HG02943 (cell line): Measurements from ENCODE around the gene PPFIA1.
A peak's percentile ranks its signal among the peaks of the same experiment; 100 is the strongest.
"Not testable (repeated sequence)": the region's sequence is repeated elsewhere in the genome, so short reads cannot be mapped to it uniquely, and the experiment has no call there.

ENCODE experiments used
- ATAC-seq: cut with Tn5 transposase; IDR thresholded peaks from one replicate; pipeline ENCODE4 v1.9.1; 2021; ENCODE audit warnings: mild to moderate bottlenecking, low read depth, moderate library complexity; ENCODE audit not compliant: unreplicated experiment

PPFIA1 gene

DNA sequence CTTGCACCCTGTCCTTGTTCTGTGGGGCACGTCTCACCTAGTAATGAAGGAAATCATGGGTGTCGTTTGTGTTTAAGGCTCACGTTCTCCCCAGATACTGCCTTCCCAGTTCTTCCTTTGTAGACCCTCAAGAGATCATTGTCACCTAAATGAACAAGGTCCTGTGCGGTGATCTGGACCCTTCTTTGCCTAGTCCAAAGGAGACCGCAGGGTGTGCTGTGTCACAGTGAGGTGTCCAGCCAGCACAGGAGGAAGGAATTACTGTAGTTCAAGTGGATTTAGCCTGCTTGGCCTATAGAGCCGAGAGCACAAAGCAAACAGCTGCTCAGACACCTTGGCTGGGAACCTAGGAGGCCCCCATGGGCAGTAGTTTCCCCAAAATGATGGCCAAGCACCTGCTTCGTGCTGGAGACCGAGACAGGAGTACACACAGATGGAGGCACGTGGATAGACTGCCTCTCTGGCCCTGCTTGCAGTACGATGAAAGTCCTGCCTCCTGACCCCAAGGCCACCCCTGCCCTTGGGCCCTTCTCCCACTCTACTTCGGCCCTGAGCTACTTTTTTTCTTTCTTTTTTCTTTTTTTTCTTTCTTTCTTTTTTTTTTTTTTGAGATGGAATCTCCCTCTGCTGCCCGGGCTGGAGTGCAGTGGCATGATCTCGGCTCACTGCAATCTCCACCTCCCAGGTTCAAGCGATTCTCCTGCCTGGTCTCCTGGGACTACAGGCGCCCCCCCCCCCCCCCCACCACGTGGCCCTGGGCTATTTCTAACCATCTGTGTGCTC, 19.4 kb upstream of the PPFIA1 start:
- no peak for ATAC-seq

DNA sequence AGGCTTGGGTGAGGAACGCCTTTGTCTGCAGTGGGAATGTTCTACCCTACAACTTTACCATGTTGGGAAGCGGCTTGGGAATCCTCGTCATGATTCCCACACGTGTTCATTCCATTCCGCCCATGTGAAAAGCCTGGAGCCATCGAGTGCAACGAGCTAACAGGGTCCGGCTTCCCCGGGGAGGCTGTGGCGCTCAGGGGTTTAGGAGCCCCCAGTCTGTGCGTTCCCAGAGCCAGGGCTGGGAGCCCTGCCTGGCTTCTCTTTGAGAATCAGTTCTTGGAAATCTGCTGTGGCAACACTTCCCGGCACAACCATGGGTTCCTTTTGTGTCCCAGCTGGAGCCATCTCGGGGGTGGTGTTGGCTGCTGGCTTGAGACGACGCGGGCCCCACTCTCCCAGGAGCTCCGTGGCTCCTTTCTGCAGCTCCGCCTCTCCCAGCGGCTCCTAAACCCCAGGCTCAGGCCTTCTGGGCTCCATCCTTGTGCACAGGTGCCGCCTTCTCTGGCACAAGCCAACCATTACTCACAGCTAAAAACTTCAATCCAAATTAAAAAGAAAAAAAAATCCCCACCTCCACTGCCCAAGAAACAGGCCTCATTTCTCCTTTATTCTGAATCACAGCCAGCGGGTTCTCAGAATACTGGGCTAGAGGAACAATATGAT, 18.7 kb upstream of the PPFIA1 start:
- no peak for ATAC-seq

DNA sequence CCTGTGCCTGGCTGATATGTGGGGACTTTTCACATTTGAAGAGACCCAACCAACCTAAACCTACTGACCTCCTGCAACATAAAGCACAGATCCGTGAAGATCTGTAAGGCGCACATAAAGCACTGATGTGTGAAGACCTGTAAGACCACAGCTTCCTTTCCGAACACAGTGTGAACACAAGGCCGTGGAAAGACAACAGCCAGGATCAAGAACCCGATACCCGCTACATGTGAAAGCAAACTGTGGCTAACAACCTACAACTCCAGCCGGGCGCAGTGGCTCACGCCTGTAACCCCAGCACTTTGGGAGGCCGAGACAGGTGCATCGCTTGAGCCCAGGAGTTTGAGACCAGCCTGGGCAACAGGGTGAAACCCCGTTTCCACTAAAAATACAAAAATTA, 17.6 kb upstream of the PPFIA1 start:
- ATAC-seq, result no peak

DNA sequence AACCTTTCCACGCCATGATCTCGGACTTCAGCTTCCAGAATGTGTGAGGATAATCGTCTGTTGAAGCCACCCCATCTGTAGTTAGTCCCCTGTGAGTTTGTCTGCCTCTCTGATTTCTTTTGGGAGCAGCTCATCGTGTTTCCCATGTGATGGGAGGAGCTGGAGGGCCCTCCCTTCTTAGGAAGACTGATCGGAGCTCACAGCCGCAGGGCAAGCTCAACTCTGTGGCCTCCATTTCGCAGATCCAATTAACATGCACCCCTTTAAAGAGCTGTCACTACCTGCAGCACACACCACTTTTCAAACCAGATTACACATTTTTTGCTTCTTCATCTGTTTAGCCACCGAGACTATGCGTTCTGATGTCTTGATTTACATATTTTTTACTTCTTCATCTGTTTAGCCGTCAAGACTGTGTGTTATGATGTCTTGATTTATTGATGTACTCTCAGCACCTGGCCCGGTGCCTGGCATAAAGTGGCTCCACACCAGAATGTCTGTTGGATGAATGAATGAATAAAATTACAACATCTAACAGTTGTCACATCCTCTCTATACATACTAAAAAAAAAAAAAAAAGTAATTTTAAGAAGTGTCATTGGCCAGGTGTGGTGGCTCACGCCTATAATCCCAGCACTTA, 14.9 kb upstream of the PPFIA1 start:
- no peak for ATAC-seq

DNA sequence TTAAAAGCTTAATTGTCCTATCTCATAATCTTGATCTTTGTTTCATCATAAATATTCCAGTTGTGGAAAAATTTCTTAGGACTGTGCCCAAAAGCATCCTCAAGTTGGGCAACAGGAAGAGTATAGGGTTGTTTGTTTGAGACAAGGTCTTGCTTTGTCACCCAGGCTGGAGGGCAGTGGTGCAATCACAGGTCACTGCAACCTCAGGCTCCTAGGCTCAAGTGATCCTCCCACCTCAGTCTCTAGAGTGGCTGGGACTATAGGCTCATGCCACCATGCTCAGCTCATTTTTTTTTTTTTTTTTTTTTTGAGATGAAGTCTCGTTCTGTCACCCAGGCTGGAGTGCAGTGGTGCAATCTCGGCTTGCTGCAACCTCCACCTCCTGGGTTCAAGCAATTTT, 11.4 kb upstream of the PPFIA1 start:
- not testable (repeated sequence) for ATAC-seq

DNA sequence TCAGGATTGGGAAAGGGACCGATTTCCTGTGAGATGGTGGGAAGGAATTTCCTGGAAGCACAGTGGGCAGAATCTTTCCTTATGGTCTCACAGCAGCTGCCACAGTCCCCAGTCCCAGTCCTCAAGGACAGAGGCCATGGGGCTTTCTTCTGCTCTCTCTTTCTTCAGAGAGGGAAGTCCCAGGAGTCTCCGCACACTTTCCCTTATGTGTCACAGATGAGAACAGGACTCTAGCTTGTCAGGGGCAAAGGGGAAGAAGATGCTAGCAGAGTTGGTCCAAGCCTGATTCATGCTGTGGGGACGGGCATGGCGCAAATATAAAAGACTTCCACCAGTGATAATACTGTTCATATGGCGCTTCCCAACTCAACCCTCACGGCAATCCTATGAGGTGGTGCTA, 7.5 kb upstream of the PPFIA1 start:
- no peak for ATAC-seq

DNA sequence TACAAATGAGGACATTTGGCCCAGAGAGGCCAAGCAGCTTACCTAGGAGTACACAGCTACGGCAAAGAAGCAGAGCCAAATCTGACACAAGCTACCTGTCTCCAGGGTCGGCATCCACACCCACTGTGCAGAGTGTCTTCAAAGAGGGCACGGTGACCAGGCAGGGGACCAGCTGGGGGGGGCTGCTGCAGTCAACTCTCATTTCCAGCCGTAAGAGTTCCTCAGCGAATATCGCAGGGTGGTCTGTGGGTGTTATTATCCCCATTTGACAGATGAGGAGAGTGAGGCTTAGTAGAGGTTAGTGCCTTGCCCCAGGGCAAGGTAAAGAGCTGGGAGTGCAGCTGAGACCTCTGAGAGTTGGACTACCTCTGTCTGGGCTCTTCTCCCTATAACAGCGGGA, 7.1 kb upstream of the PPFIA1 start:
- no peak for ATAC-seq

DNA sequence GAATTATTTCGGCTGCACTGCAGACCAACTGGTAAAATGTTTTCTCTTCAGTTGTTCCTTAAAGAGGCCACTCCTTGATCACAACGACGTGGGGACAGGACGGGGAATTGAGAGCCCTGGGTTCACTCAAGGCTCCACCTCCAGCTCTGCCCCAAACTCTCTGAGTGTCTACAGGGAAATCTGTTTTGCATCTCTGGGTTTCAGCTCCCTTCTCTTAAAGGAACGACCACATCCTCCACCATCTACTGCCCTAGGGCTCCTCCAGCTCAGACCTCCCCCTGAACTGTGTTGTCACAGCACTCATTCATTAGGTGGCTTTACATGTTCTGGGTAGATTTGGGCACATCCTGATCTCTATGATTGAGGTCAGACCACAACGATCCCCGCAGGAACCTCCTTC, 5.1 kb upstream of the PPFIA1 start:
- no peak for ATAC-seq

DNA sequence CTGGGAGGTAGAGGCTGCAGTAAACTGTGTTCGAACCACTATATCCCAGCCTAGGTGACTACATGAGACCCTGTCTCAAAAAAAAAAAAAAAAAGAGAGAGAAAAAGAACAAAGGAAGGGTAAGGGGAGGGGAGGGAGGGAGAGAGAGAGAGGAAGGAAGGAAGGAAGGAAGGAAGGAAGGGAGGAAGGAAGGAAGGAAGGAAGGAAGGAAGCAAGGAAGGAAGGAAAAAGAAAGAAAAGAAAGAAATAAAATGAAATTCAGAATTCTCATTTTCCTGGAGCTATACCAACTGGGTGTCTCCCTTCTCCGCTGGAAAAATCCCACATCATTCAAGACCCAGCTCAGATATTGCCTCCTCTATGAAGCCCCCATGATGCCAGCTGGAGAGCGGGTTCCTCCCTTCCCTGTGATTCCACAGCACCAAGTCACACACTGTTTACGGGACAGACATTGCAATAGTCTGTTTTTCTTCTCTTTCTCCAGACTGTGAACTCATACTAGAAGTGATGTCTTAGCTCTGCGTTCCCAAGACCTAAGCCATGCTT, 3.0 kb upstream of the PPFIA1 start:
- no peak for ATAC-seq

DNA sequence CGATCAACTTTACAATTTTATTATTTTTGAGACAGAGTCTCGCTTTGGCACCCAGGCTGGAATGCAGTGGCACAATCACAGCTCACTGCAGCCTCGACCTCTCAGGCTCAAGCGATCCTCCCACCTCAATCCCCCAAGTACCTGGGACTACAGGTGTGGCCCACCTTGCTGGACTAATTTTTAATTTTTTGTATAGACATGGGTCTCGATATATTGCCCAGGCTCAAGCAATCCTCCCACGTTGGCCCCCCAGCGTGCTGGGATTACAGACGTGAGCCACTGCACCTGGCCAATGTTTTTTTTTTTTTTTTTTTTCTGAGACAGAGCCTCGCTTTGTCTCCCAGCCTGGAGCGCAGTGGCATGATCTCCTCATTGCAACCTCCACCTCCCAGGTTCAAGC, 2.0 kb upstream of the PPFIA1 start:
- ATAC-seq, result no peak

DNA sequence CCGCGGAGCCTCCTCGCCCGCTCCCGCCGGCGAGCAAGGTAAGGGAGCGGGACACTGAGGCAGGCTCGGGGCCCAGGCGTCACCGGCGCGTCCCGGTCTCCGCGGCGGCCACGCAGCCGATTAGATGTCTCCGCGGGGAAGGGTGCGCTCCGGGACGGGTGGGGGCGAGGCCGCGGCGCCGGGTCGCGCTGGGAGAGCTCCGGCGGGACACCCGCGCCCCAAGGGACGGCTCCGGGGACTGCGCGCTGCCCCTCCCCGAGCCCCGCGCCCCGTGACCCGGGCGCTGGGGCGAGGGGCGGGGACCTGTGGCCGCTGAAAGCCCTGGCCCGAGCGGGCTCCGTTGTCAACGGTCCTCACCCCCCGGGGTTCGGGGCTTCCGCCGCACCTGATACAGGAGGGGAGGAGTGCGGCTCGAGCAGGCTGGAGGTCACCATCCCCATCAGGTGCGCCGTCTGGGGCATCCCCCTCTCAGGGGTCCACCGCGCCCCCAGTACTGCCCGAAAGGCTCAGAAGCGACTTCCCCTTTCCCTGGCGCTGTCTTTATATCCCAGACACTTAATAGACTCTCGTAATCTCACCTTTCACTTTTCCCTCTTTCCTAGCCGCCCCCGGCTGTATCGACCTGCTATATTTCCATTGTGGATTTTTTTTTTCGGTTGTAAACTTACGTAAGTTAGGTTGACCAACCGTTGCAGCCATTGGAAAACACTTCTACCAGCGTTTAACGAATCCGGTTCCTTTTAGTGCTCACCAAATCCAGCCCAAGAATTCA, 573 bp downstream of the PPFIA1 start:
- ATAC-seq, result peak; percentile 37

DNA sequence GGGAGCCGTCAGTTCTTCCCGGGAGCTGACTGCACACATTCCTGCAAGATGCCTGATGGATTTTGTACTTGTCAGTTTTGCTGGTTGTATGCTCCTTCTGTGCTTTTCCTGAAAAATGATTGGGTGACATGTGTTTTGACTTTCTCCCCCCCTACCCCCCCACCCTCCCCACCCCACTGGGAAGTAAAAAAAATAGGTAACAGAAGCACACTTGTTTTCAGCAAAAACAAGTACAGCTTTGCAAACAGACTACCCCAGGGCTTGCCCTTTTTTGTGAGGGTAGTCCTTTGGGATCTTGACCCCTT, 1.1 kb downstream of the PPFIA1 start:
- ATAC-seq, result no peak

DNA sequence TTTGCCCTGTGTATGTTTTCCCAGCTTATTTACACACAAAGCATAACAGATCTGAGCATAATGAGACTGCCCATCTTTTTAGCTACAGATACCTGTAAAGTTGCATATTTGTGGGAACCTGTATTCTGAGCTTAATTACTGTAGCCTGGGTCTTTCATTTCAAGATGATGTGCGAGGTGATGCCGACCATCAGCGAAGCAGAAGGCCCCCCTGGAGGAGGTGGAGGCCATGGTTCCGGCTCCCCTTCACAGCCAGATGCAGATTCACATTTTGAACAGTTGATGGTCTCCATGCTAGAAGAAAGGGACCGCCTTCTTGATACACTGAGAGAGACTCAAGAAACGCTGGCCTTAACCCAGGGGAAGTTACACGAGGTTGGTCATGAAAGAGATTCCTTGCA, 1.5 kb downstream of the PPFIA1 start:
- ATAC-seq, result no peak

DNA sequence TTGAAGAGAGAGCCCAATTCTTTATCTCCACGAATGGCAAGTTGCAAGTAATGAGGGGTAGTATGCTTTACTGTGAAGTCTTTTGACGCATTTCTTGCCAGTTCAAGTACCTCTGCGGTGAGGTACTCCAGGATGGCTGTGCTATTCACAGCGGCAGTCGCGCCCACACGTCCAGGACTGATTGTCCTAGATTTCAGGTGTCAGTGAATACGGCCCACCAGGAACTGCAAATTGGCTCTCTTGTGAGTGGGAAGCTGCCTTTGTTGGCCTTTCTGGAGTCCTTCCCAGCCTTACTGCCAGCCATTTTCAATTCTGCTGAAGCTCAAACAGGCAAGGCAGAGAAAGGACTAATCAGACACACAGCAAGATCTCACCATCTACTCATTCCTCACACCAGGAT, 8.5 kb downstream of the PPFIA1 start:
- ATAC-seq, result no peak

DNA sequence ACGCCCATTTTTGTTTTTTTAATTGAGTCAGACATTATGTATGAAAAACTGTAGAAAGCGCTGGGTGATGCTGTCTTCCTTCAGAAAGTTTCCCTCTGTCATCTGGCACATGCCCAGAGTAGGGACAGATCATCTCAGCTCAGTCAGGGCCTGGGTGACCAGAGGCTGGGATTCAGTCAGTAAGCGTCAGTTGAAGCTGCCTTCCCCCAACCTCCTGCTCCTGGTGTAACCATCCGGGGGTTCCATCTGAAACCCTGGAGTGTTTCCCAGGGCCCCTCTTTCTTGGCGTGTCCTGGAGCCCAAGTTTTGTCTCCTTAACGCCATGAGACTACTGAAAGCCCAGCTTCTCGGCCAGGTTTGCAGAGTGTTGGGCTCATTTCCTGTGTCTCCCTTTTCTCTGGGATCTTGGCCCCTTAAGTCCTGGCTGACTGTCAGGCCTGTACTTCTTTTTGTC, 10.7 kb downstream of the PPFIA1 start:
- no peak for ATAC-seq

DNA sequence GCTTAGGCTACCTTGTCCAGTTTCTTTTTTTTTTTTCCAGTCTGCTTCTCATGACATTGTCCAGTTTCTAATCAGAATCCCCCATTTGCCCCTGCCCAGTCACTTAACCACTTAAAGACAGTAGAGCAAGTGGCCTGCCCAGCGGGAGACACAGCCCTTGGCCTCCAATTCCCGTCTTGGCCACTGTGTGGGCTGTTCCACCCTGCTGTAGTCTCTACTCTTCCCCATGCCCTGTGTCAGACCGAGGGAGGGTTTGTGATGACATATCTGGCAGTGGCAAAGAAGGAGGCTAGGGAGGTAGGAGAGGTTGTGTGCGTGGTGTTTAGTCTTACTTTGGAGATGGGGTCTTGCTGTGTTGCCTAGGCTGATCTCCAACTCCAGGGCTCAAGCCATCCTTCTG, 11.5 kb downstream of the PPFIA1 start:
- ATAC-seq, result no peak

DNA sequence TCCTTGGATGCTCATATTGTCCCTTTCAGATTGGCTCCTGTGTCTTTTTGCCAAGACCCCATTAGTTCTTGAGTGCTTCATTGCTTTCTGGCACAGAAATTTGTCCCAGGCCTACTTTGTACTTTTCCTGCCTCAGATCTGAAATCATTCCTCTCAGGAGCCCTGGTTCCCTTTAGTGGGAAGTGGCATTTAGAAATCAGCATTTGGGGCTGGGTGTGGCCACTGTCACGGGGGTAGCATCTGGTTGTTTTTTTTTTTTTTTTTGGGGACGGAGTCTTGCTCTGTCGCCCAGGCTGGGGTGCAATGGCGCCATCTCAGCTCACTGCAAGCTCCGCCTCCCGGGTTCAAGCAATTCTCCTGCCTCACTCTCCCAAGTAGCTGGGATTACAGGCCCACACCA, 18.2 kb downstream of the PPFIA1 start:
- no peak for ATAC-seq

DNA sequence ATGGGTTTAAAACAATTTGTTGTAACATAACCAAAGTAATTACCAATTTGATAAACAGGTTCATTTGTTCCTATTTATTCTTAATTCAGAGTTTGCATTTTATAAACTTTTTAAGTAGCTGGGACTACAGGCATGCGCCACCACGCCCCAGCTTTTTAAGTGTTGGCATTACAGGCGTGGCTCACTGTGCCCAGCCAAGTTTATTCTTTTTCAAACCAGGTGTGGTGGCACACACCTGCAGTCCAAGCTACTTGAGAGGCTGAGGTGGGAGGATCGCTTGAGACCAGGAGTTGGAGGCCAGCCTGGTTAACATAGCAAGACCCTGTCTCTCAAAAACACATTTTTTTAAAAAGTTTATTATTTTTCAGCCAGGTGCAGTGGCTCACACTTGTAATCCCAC, 19.1 kb downstream of the PPFIA1 start:
- no peak for ATAC-seq

DNA sequence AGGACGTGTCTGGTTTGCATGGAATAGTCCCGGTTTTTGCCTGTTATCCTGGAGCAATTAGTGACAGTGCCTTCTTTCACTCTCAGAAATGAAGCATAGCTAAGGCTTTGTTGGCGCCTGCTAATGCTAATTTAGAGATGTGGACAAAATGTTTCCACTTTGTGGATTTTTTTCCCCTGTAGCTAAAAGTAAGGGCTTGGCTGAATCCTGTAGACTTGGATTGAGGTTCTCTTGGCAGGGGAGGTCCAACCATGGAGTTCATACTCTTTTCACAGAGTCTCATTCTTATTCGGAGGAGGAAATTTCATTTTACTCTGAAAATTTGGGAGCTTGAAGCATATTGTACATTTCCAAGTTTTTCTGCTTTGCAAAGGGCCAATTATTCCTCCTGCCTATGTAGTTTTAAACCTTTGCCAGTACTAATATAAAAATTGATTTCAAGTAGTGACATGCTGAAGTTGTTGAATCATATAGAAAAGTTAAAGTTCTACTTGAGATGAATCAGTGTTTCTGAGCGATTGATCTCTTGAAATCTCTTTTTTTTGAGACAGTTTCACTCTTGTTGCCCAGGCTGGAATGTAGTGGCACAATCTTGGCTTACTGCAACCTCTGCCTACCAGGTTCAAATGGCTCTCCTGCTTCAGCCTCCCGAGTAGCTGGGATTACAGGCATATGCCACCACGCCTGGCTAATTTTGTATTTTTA, 20.0 kb downstream of the PPFIA1 start:
- ATAC-seq, result no peak

DNA sequence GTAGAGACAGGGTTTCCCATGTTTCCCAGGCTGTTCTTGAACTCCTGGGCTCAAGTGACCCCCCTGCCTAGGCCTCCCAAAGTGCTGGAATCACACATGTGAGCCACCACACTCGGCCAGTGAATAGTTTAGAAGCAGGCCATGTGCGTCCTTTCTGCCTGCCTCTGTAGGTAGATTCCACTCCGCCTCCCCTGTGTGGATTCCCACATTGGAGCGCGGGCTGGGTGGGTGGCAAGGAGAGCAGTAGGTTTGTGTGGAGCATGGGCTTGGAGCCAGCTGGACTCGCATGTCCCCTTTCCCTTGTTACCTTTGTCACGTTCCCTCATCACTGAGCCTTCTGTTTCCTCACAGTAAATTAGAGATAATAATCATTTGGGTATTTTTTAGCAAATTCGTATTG, 21.7 kb downstream of the PPFIA1 start:
- ATAC-seq, result no peak
